Caco-2 (cell line): ENCODE measurements around the gene BLVRB. TPM values are rescaled to one million over a fixed set of nuclear protein-coding genes. Genes with fewer than 3 reads are reported as not detected.

Experiments
- BruUV-seq: library from RNA; stranded (reverse); fragments of 400-500 nt; replicated peaks from 2 replicates; lab custom pipeline; 2021; lab: Mats Ljungman, UMichigan
- CTCF ChIA-PET: fragments of 300-600 bp; sonication (Branson Sonifier 250); formaldehyde crosslinking; loops from one replicate; lab custom pipeline; 2022; ENCODE audit warnings: antibody characterized with exemption; lab: Charles Lee
- POLR2A ChIA-PET: fragments of 300-600 bp; sonication (Branson Sonifier 250); formaldehyde crosslinking; loops from one replicate; lab custom pipeline; 2022; ENCODE audit warnings: antibody characterized with exemption; lab: Charles Lee
- DNase-seq, 2 experiments: peaks; one replicate each; pipeline versions ENCODE4 v3.0.0 to v3.0.0-alpha.2; 2020 to 2022
- H3K27me3 ChIP-seq: replicated peaks from 2 replicates; pipeline ENCODE4 v1.6.0; 2011; ENCODE audit warnings: low read length; ENCODE audit not compliant: control insufficient read depth, insufficient read depth
- H3K36me3 ChIP-seq: 2 replicates; pipeline ENCODE4 v1.5.1; 2011; ENCODE audit warnings: low read length; ENCODE audit not compliant: control insufficient read depth, insufficient read depth
- H3K4me1 ChIP-seq: fragments of 250-450 bp; sonication (Bioruptor Pico); 2 replicates; pipeline ENCODE4 v1.5.1; 2020; ENCODE audit warnings: mild to moderate bottlenecking
- H3K4me3 ChIP-seq: 2 replicates; pipeline ENCODE4 v1.5.1; 2011; ENCODE audit warnings: low read depth, mild to moderate bottlenecking, control low read depth, low read length
- H3K9me3 ChIP-seq: fragments of 250-450 bp; sonication (Bioruptor Pico); 2 replicates; pipeline ENCODE4 v1.5.1; 2020; ENCODE audit warnings: mild to moderate bottlenecking, moderate library complexity
- H3K27ac Mint-ChIP-seq: one replicate; pipeline ENCODE4 v1.8.0; 2022; ENCODE audit warnings: mixed read lengths; ENCODE audit not compliant: unreplicated experiment
- H3K27me3 Mint-ChIP-seq: one replicate; pipeline ENCODE4 v1.8.0; 2022; ENCODE audit warnings: mixed read lengths; ENCODE audit not compliant: insufficient read depth, unreplicated experiment
- H3K36me3 Mint-ChIP-seq: one replicate; pipeline ENCODE4 v1.8.0; 2022; ENCODE audit warnings: mild to moderate bottlenecking, mixed read lengths; ENCODE audit not compliant: insufficient read depth, unreplicated experiment
- H3K4me1 Mint-ChIP-seq: one replicate; pipeline ENCODE4 v1.8.0; 2022; ENCODE audit warnings: low read depth, mixed read lengths; ENCODE audit not compliant: unreplicated experiment
- H3K4me3 Mint-ChIP-seq: one replicate; pipeline ENCODE4 v1.8.0; 2022; ENCODE audit warnings: mild to moderate bottlenecking, moderate library complexity, mixed read lengths; ENCODE audit not compliant: unreplicated experiment
- H3K9me3 Mint-ChIP-seq: one replicate; pipeline ENCODE4 v1.8.0; 2022; ENCODE audit warnings: mixed read lengths; ENCODE audit not compliant: unreplicated experiment
- intact Hi-C: fragments of 100-400 bp; cut with micrococcal nuclease; formaldehyde crosslinking; loops from one replicate; pipeline ENCODE4 v1.10.0; 2022; ENCODE audit not compliant: unreplicated experiment
- total RNA-seq: library from RNA; stranded (reverse); gene quantifications from 2 replicates; pipeline ENCODE4 v1.2.3, GENCODE V29; 2022
- TF ChIP-seq, protein P1 (sequence below), 2 experiments: fragments of 200-600 bp in 1 of 2; IDR thresholded peaks; 1 replicate in 1 of 2; 2 replicates in 1 of 2; pipeline versions ENCODE4 v1.5.1 to v1.8.0; 2011 to 2022; ENCODE audit warnings: antibody characterized with exemption in 1 of 2, control low read depth in 1 of 2, inconsistent platforms in 1 of 2, low read depth in 1 of 2, low read length in 1 of 2, mild to moderate bottlenecking in 1 of 2, moderate library complexity in 1 of 2; ENCODE audit not compliant: insufficient read depth in 1 of 2, severe bottlenecking in 1 of 2, unreplicated experiment in 1 of 2

BLVRB gene
- total RNA-seq, 1 experiment from 2014 or later = 101 TPM

GRCh38 chr19:40466985-40467734, 1.6 kb upstream of the BLVRB start, which contains the start of gene SPTBN4:
TSS of gene SPTBN4 (plus strand) at chr19:40467001. CDS start at chr19:40472622, 5,621 bp downstream.
- no TSS peak for BruUV-seq
- no peak for DNase-seq
- H3K4me3 ChIP-seq = peak within 1 kb of the TSS; percentile 35
- no peaks in the 10 kb centered on the region for H3K36me3 ChIP-seq
- no peaks in the 10 kb centered on the region for H3K9me3 Mint-ChIP-seq
- ChIA-PET POLR2A (interaction anchor here (1.1 to 1.8 kb wide), 2 partner anchors 14 to 41 kb away, joined by 3 to 13 read pairs; partner anchors contain the start of gene SERTAD1), CTCF (no interaction called here)
- H3K9me3 ChIP-seq = no peaks in the 10 kb centered on the region
- no peaks in the 10 kb centered on the region for H3K27me3 ChIP-seq
- H3K4me1 ChIP-seq = peaks cover 20% of the 10 kb centered on the region
- peaks cover 4% of the 10 kb centered on the region for H3K27me3 Mint-ChIP-seq
- peaks cover 11% of the 10 kb centered on the region for H3K36me3 Mint-ChIP-seq
- peak within 1 kb of the TSS; percentile 92 for H3K27ac Mint-ChIP-seq
- TF ChIP-seq, protein P1, sequence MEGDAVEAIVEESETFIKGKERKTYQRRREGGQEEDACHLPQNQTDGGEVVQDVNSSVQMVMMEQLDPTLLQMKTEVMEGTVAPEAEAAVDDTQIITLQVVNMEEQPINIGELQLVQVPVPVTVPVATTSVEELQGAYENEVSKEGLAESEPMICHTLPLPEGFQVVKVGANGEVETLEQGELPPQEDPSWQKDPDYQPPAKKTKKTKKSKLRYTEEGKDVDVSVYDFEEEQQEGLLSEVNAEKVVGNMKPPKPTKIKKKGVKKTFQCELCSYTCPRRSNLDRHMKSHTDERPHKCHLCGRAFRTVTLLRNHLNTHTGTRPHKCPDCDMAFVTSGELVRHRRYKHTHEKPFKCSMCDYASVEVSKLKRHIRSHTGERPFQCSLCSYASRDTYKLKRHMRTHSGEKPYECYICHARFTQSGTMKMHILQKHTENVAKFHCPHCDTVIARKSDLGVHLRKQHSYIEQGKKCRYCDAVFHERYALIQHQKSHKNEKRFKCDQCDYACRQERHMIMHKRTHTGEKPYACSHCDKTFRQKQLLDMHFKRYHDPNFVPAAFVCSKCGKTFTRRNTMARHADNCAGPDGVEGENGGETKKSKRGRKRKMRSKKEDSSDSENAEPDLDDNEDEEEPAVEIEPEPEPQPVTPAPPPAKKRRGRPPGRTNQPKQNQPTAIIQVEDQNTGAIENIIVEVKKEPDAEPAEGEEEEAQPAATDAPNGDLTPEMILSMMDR (IDR thresholded peaks at IDR 0.05; ENCODE audit: insufficient read depth in 1 of 2, low read depth in 1 of 2, low read length in 1 of 2, severe bottlenecking in 1 of 2, unreplicated experiment in 1 of 2) = no peak
- H3K4me1 Mint-ChIP-seq = peaks cover 20% of the 10 kb centered on the region
- intact Hi-C loops = loop anchor here (5.0 kb wide), 2 partner anchors 60 to 135 kb away; partner anchors contain the start of gene LTBP4
- peak within 1 kb of the TSS; percentile 79 for H3K4me3 Mint-ChIP-seq

GRCh38 chr19:40466219-40466984, 857 bp upstream of the BLVRB start:
- H3K4me1 ChIP-seq = peaks cover 20% of the 10 kb centered on the region
- peak overlapping the region; percentile 35 for H3K4me3 ChIP-seq
- POLR2A ChIA-PET = interaction anchor here (0.5 to 1.8 kb wide), 15 partner anchors 10 to 986 kb away, joined by 3 to 17 read pairs (median 5); partner anchors contain the start of genes ACTMAP, C19orf47, PLD3 and SERTAD1
- CTCF ChIA-PET = interaction anchor here (0.5 to 3.2 kb wide), 16 partner anchors 13 to 1240 kb away, joined by 3 to 34 read pairs (median 6); partner anchors contain the start of genes ACTMAP, SERTAD1 and SERTAD3
- DNase-seq = no peak
- Mint-ChIP-seq H3K36me3 (peaks cover 16% of the 10 kb centered on the region), H3K4me3 (peak overlapping the region; percentile 79), H3K27me3 (peaks cover 4% of the 10 kb centered on the region), H3K4me1 (peaks cover 20% of the 10 kb centered on the region), H3K9me3 (no peaks in the 10 kb centered on the region), H3K27ac (peak overlapping the region; percentile 36)
- intact Hi-C loops = loop anchor here (5.0 kb wide), 2 partner anchors 61 to 136 kb away; partner anchors contain the start of gene LTBP4
- no peaks in the 10 kb centered on the region for H3K9me3 ChIP-seq
- no peaks in the 10 kb centered on the region for H3K27me3 ChIP-seq
- no TSS peak for BruUV-seq
- TF ChIP-seq, protein P1 (IDR thresholded peaks at IDR 0.05; ENCODE audit: insufficient read depth in 1 of 2, low read depth in 1 of 2, low read length in 1 of 2, severe bottlenecking in 1 of 2, unreplicated experiment in 1 of 2) = no peak
- H3K36me3 ChIP-seq = no peaks in the 10 kb centered on the region
